ENCODE results near the gene ADAMTS2.

- TF ChIP-seq CTCF (IDR thresholded peaks at IDR 0.05), result no peak
- TF ChIP-seq POLR2A (IDR thresholded peaks at IDR 0.05), result no peak
These were observed 123.9 kb downstream of the ADAMTS2 start for GRCh38 chr5:179221196-179221876.
